Upper lobe of right lung (tissue), 1 donor: ENCODE measurements around the gene GRK3. TPM values are rescaled to one million over a fixed set of nuclear protein-coding genes. Genes with fewer than 3 reads are reported as not detected.

Experiments used
- ATAC-seq: fragments of 200-7000 bp; cut with Tn5 transposase; one replicate; pipeline ENCODE4 v1.9.1; 2020; ENCODE audit warnings: mild to moderate bottlenecking, moderate library complexity
- DNase-seq: peaks from one replicate; pipeline ENCODE4 v3.0.0-alpha.2; 2020
- H3K27ac ChIP-seq: fragments of 200-600 bp; one replicate; pipeline ENCODE4 v1.8.0; 2022
- H3K27me3 ChIP-seq: fragments of 200-600 bp; one replicate; pipeline ENCODE4 v1.8.0; 2022; ENCODE audit warnings: mild to moderate bottlenecking
- H3K36me3 ChIP-seq: fragments of 200-600 bp; one replicate; pipeline ENCODE4 v1.8.0; 2022
- H3K4me1 ChIP-seq: fragments of 200-600 bp; one replicate; pipeline ENCODE4 v1.8.0; 2022
- H3K4me3 ChIP-seq: fragments of 200-600 bp; one replicate; pipeline ENCODE4 v1.8.0; 2022; ENCODE audit warnings: mild to moderate bottlenecking
- H3K9me3 ChIP-seq: fragments of 200-600 bp; one replicate; pipeline ENCODE4 v1.8.0; 2022
- intact Hi-C: fragments of 100-400 bp; cut with DNase I; formaldehyde crosslinking; loops from one replicate; pipeline ENCODE4 v1.11.0; 2022
- total RNA-seq: library from RNA; stranded (reverse); fragmentation: NEBNext Ultra II Directional; extraction: Animal tissue kit (Norgen Biotek cat#: 25700); gene quantifications from one replicate; pipeline ENCODE4 v1.2.1, GENCODE V29; 2021
- TF ChIP-seq, protein P1 (sequence below): fragments of 200-600 bp; IDR thresholded peaks from one replicate; pipeline ENCODE4 v1.8.0; 2022; ENCODE audit warnings: antibody characterized with exemption
- donor health status: DM: no; HTN: yes; CAD: no; lungs with severe emphysema.

The GRK3 gene
- total RNA-seq, 1 donor from 2014 or later, result 26.0 TPM

DNA sequence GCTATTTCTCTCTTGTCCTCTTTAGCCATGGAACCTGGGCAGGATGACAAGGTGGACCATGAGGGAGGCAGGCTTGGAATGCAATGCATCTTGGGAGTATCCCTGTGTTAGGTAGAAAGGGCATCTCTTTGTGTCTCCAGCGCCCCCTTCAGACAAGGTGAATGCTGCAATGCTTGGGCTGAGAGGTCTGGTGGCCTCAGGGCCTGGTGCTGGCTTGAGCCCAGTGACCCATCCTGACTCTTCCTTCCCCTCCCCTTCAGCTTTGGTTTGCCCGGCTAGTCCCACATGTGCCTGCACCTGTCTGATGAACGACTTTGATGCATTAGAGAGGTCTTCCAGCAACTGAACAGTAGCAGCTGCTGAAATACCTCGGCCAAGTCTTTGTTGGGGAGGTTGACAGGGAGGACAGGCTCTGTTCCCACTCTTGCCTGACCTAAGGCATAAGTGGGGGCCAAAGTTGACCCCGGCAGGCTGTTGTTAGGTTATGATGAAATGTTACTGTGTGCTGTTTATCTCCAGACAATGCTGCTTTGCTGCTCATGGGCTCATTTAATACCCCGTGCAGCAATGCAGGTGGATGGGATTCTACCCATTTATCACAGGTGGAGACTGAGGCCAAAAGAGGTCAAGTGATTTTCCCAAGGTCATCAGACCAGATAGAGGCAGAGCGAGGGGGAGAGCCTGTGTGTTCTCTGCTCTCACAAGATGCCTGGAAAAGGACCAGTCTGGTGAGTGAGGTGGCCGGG, 200.0 kb downstream of the GRK3 start:
- intact Hi-C loops, result no loop called here
- peaks cover 12% of the 10 kb centered on the region for H3K9me3 ChIP-seq

DNA sequence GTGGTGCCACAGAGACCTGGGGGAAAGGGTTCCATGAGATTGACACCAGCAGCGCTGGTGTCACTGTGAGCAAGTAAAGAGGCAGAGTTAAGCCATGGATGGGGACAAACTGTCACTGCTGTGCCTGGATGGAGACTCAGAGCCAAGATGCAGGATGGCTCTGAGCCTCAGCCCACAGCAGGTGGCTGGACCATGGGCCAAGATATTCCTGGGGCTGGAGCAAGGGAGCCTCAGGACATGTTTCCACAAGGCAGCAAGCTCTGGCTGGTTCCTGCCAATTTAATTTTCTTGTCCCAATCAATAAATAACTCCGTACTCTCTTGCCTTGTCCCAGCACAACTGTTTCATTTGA, 200.5 kb downstream of the GRK3 start:
- intact Hi-C loops, result no loop called here
- H3K36me3 ChIP-seq, result no peaks in the 10 kb centered on the region
- no peaks in the 10 kb centered on the region for H3K27me3 ChIP-seq
- TF ChIP-seq, protein P1, sequence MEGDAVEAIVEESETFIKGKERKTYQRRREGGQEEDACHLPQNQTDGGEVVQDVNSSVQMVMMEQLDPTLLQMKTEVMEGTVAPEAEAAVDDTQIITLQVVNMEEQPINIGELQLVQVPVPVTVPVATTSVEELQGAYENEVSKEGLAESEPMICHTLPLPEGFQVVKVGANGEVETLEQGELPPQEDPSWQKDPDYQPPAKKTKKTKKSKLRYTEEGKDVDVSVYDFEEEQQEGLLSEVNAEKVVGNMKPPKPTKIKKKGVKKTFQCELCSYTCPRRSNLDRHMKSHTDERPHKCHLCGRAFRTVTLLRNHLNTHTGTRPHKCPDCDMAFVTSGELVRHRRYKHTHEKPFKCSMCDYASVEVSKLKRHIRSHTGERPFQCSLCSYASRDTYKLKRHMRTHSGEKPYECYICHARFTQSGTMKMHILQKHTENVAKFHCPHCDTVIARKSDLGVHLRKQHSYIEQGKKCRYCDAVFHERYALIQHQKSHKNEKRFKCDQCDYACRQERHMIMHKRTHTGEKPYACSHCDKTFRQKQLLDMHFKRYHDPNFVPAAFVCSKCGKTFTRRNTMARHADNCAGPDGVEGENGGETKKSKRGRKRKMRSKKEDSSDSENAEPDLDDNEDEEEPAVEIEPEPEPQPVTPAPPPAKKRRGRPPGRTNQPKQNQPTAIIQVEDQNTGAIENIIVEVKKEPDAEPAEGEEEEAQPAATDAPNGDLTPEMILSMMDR, result no peak
- H3K27ac ChIP-seq, result no peak overlapping the region
- H3K4me1 ChIP-seq, result no peaks in the 10 kb centered on the region
- DNase-seq (no peak), ATAC-seq (no peak)
- H3K9me3 ChIP-seq, result peaks cover 12% of the 10 kb centered on the region
- no peak overlapping the region for H3K4me3 ChIP-seq

More for the DNA sequence above, 200.0 kb downstream of the GRK3 start:
- TF ChIP-seq, protein P1, result no peak
- Histone ChIP-seq H3K4me1 (no peaks in the 10 kb centered on the region), H3K27ac (no peak overlapping the region), H3K36me3 (no peaks in the 10 kb centered on the region), H3K4me3 (no peak overlapping the region), H3K27me3 (no peaks in the 10 kb centered on the region)
- DNase-seq (no peak), ATAC-seq (no peak)

DNA sequence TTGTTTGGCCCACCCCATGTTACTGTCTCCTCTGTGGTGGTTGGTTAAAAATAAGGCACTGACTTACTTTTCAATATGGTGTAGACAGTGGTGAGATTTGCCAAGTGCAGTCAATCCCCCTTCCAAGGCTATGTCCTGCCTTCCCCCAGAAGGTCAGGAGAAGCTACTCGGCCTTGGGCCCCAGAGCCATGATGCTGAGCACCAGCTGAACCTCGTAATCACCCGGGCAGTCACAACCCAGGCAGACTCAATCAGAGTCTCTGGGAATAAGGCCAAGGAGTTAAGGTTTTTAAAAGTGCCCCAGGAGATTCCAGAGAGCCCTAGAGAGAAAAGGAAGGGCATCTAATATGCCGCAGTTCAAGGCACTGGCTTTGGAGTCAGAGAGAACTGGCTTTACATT, 201.3 kb downstream of the GRK3 start:
- H3K36me3 ChIP-seq, result no peaks in the 10 kb centered on the region

DNA sequence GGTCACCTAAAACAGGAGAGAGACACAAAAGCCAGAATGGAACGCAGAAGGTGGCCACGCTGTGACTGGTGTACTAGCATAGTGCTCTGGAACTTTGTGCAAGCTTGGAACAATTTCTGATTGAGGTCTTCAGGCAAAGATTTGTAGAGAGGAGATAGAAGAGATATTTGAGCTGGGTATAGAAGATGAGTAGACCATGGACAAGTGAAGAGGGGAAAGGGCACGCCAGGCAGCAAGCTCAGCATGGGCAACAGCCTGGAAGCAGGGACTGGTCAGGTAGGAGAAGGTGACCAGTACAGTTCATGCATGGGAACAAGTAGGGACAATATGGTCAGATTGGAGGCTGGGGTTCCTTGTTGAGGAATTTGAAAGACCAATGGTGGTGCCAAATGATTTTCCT, 201.9 kb downstream of the GRK3 start:
- Histone ChIP-seq H3K4me1 (no peaks in the 10 kb centered on the region), H3K9me3 (peaks cover 12% of the 10 kb centered on the region), H3K4me3 (no peak overlapping the region), H3K27me3 (no peaks in the 10 kb centered on the region), H3K27ac (no peak overlapping the region), H3K36me3 (no peaks in the 10 kb centered on the region)
- DNase-seq, result no peak
- no peak for ATAC-seq
- intact Hi-C loops, result no loop called here
- TF ChIP-seq, protein P1, result no peak

More for the DNA sequence above, 201.3 kb downstream of the GRK3 start:
- no peak overlapping the region for H3K4me3 ChIP-seq
- TF ChIP-seq, protein P1, result no peak
- intact Hi-C loops, result no loop called here
- DNase-seq (no peak), ATAC-seq (no peak)
- no peaks in the 10 kb centered on the region for H3K4me1 ChIP-seq
- H3K27ac ChIP-seq, result no peak overlapping the region
- H3K9me3 ChIP-seq, result peaks cover 12% of the 10 kb centered on the region
- no peaks in the 10 kb centered on the region for H3K27me3 ChIP-seq

DNA sequence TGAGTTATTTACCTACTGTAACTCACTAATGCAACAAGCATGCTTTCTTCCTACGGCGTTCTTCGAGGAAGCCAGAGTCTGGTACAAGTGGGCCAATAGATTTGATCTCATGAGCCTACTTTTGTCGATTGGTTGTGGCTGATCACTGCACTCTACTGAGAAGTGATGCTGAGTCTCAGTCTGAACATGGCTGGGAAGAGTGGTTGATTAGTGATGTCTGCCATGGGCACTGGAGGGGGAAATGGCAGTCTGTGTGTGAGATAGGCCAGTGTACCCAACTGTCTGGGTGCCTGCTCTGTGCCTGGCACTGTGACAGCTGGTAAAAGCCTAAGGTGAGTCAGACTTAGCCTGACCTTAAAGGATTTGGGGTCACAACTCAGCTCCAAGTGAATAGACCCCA, 205.9 kb downstream of the GRK3 start:
- Histone ChIP-seq H3K4me3 (no peak overlapping the region), H3K27ac (no peak overlapping the region), H3K9me3 (peaks cover 12% of the 10 kb centered on the region), H3K4me1 (no peaks in the 10 kb centered on the region), H3K27me3 (no peaks in the 10 kb centered on the region), H3K36me3 (no peaks in the 10 kb centered on the region)
- no peak for DNase-seq
- TF ChIP-seq, protein P1, result no peak
- intact Hi-C loops, result loop anchor here (10.0 kb wide), 1 partner anchor 306 kb away; no protein-coding TSS in a partner anchor
- no peak for ATAC-seq
